ENCODE measurements around the gene CMTM7. TPM values are rescaled to one million over a fixed set of nuclear protein-coding genes. Genes with fewer than 3 reads are reported as not detected.

CMTM7 gene
- total and polyA plus RNA-seq, 2 of the 13 experiments (the other 11 are each of a cell fraction or from before 2014, with no cell fraction given): 20.9 to 21.4 TPM

GRCh38 chr3:32401556-32402081 is 10.0 kb downstream of the CMTM7 start (continued):
- peak; percentile 45; the same call in 1 of the 2 replicates for TF ChIP-seq ZNF362 (CRISPR knock-in tag; IDR thresholded peaks at IDR 0.05; ENCODE audit: borderline replicate concordance)
- no peak for TF ChIP-seq ZNF558 (CRISPR knock-in tag; IDR thresholded peaks at IDR 0.05; ENCODE audit: borderline replicate concordance)
- TF ChIP-seq, protein P1, sequence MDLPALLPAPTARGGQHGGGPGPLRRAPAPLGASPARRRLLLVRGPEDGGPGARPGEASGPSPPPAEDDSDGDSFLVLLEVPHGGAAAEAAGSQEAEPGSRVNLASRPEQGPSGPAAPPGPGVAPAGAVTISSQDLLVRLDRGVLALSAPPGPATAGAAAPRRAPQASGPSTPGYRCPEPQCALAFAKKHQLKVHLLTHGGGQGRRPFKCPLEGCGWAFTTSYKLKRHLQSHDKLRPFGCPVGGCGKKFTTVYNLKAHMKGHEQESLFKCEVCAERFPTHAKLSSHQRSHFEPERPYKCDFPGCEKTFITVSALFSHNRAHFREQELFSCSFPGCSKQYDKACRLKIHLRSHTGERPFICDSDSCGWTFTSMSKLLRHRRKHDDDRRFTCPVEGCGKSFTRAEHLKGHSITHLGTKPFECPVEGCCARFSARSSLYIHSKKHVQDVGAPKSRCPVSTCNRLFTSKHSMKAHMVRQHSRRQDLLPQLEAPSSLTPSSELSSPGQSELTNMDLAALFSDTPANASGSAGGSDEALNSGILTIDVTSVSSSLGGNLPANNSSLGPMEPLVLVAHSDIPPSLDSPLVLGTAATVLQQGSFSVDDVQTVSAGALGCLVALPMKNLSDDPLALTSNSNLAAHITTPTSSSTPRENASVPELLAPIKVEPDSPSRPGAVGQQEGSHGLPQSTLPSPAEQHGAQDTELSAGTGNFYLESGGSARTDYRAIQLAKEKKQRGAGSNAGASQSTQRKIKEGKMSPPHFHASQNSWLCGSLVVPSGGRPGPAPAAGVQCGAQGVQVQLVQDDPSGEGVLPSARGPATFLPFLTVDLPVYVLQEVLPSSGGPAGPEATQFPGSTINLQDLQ (CRISPR knock-in tag; IDR thresholded peaks at IDR 0.05): peak; percentile 81; the same call in 1 of the 2 replicates
- peak; percentile 34; the same call in 1 of the 2 replicates for TF ChIP-seq FOXK1 (CRISPR knock-in tag; IDR thresholded peaks at IDR 0.05; ENCODE audit: borderline replicate concordance, low read depth)
- TF ChIP-seq ZNF75D (CRISPR knock-in tag; IDR thresholded peaks at IDR 0.05; ENCODE audit: borderline replicate concordance): no peak
- no peak for TF ChIP-seq ZBTB34 (CRISPR knock-in tag; IDR thresholded peaks at IDR 0.05)
- TF ChIP-seq TMF1 (CRISPR knock-in tag; IDR thresholded peaks at IDR 0.05; ENCODE audit: low read depth): peak; percentile 51; the same call in 1 of the 2 replicates
- TF ChIP-seq THAP9 (CRISPR knock-in tag; IDR thresholded peaks at IDR 0.05; ENCODE audit: borderline replicate concordance): peak; percentile 84
- TF ChIP-seq, protein P2, sequence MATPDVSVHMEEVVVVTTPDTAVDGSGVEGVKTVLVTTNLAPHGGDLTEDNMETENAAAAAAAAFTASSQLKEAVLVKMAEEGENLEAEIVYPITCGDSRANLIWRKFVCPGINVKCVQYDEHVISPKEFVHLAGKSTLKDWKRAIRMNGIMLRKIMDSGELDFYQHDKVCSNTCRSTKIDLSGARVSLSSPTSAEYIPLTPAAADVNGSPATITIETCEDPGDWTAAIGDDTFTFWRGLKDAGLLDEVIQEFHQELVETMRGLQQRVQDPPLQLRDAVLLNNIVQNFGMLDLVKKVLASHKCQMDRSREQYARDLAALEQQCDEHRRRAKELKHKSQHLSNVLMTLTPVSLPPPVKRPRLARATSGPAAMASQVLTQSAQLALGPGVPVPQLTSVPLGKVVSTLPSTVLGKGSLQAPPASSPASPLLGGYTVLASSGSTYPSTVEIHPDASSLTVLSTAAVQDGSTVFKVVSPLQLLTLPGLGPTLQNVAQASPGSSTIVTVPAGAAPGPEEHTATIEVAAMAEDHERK (CRISPR knock-in tag; IDR thresholded peaks at IDR 0.05; ENCODE audit: low read depth): no peak
- no peak for TF ChIP-seq ZNF577 (CRISPR knock-in tag; IDR thresholded peaks at IDR 0.05; ENCODE audit: borderline replicate concordance, low read depth)
- peak; percentile 91 for TF ChIP-seq ZNF761 (CRISPR knock-in tag; conservative IDR thresholded peaks at IDR 0.05)
- peak; percentile 90; the same call in 1 of the 2 replicates for TF ChIP-seq NFKB2 (CRISPR knock-in tag; IDR thresholded peaks at IDR 0.05; ENCODE audit: borderline replicate concordance)
- no peak for TF ChIP-seq FOSL1 (CRISPR knock-in tag; IDR thresholded peaks at IDR 0.05; ENCODE audit: borderline replicate concordance)
- TF ChIP-seq ZNF773 (CRISPR knock-in tag; IDR thresholded peaks at IDR 0.05; ENCODE audit: borderline replicate concordance): no peak
- no peak for TF ChIP-seq NFIC (IDR thresholded peaks at IDR 0.05; ENCODE audit: low read length)
- peak; percentile 78 for TF ChIP-seq GZF1 (CRISPR knock-in tag; IDR thresholded peaks at IDR 0.05)
- TF ChIP-seq DMAP1 (CRISPR knock-in tag; IDR thresholded peaks at IDR 0.05): peak; percentile 91
- no peak for TF ChIP-seq DBP (CRISPR knock-in tag; IDR thresholded peaks at IDR 0.05; ENCODE audit: not compliant biosample characterization)
- TF ChIP-seq NCOA1 (CRISPR knock-in tag; IDR thresholded peaks at IDR 0.05): no peak
